HAP-1 (cell line): ENCODE results near the gene FXYD4.
"Not testable (repeated sequence)": the region's sequence is repeated elsewhere in the genome, so short reads cannot be mapped to it uniquely, and the experiment has no call there.

Source experiments
- DNase-seq, 2 experiments: peaks; one replicate each; pipeline ENCODE4 v3.0.0-alpha.2; 2016 to 2020; ENCODE audit warnings: low spot score in 2 of 2
- H3K27me3 ChIP-seq: fragments of 250-450 bp; sonication (Bioruptor Pico); 2 replicates; pipeline ENCODE4 v1.5.1; 2020; ENCODE audit warnings: low read depth, mild to moderate bottlenecking, moderate library complexity
- H3K36me3 ChIP-seq: fragments of 250-450 bp; sonication (Bioruptor Pico); replicated peaks from 2 replicates; pipeline ENCODE4 v1.5.1; 2020; ENCODE audit warnings: mild to moderate bottlenecking
- H3K4me1 ChIP-seq: fragments of 250-450 bp; sonication (Bioruptor Pico); 2 replicates; pipeline ENCODE4 v1.5.1; 2020; ENCODE audit warnings: mild to moderate bottlenecking
- H3K4me3 ChIP-seq: fragments of 250-450 bp; sonication (Bioruptor Pico); 2 replicates; pipeline ENCODE4 v1.5.1; 2020; ENCODE audit warnings: mild to moderate bottlenecking, moderate library complexity
- H3K9me3 ChIP-seq: fragments of 250-450 bp; sonication (Bioruptor Pico); 2 replicates; pipeline ENCODE4 v1.5.1; 2020; ENCODE audit warnings: mild to moderate bottlenecking, moderate library complexity
- in situ Hi-C: fragments of 300-500 bp; cut with MboI; formaldehyde crosslinking; loops from 3 replicates; pipeline ENCODE4 v1.14.3; 2020; ENCODE audit warnings: low sequenced_read_pairs, inconsistent platforms, mixed read lengths

Gene FXYD4

GRCh38 chr10:43389867-43390266 lies 18.4 kb downstream of the FXYD4 start:
- Histone ChIP-seq H3K36me3 (peaks cover 100% of the 10 kb centered on the region), H3K4me1 (peaks cover 7% of the 10 kb centered on the region), H3K9me3 (no peaks in the 10 kb centered on the region), H3K4me3 (no peak overlapping the region), H3K27me3 (no peaks in the 10 kb centered on the region)
- no peak for DNase-seq
- in situ Hi-C loops = no loop called here

GRCh38 chr10:43390333-43390732 lies 18.9 kb downstream of the FXYD4 start:
- in situ Hi-C loops = no loop called here
- Histone ChIP-seq H3K27me3 (no peaks in the 10 kb centered on the region), H3K4me1 (peaks cover 11% of the 10 kb centered on the region), H3K9me3 (no peaks in the 10 kb centered on the region), H3K4me3 (no peak overlapping the region), H3K36me3 (peaks cover 100% of the 10 kb centered on the region)
- DNase-seq = no peak

GRCh38 chr10:43390759-43391158 lies 19.3 kb downstream of the FXYD4 start:
- in situ Hi-C loops = no loop called here
- Histone ChIP-seq H3K4me1 (peaks cover 13% of the 10 kb centered on the region), H3K9me3 (no peaks in the 10 kb centered on the region), H3K4me3 (no peak overlapping the region), H3K36me3 (peaks cover 100% of the 10 kb centered on the region), H3K27me3 (no peaks in the 10 kb centered on the region)
- DNase-seq = peak in 1 of 2 experiments; percentile 50

GRCh38 chr10:43391496-43391895 lies 20.1 kb downstream of the FXYD4 start:
- Histone ChIP-seq H3K27me3 (no peaks in the 10 kb centered on the region), H3K9me3 (no peaks in the 10 kb centered on the region), H3K36me3 (peaks cover 100% of the 10 kb centered on the region), H3K4me1 (peaks cover 13% of the 10 kb centered on the region), H3K4me3 (no peak overlapping the region)
- in situ Hi-C loops = no loop called here
- DNase-seq = no peak

- in situ Hi-C loops = no loop called here
- H3K9me3 ChIP-seq = no peaks in the 10 kb centered on the region
- no peak for DNase-seq
- H3K27me3 ChIP-seq = no peaks in the 10 kb centered on the region
- H3K36me3 ChIP-seq = peaks cover 88% of the 10 kb centered on the region
- H3K4me1 ChIP-seq = peaks cover 17% of the 10 kb centered on the region
- H3K4me3 ChIP-seq = no peak overlapping the region
These were observed 21.3 kb downstream of the FXYD4 start for GRCh38 chr10:43392748-43393147.

- in situ Hi-C loops = not testable (repeated sequence)
- peaks cover 83% of the 10 kb centered on the region for H3K36me3 ChIP-seq
These were observed 21.8 kb downstream of the FXYD4 start for GRCh38 chr10:43393186-43393585.

GRCh38 chr10:43393606-43394360 lies 22.3 kb downstream of the FXYD4 start:
- Histone ChIP-seq H3K27me3 (no peaks in the 10 kb centered on the region), H3K4me3 (no peak overlapping the region), H3K36me3 (peaks cover 82% of the 10 kb centered on the region), H3K4me1 (peaks cover 23% of the 10 kb centered on the region), H3K9me3 (no peaks in the 10 kb centered on the region)
- in situ Hi-C loops = no loop called here
- DNase-seq = no peak

More at GRCh38 chr10:43393186-43393585, 21.8 kb downstream of the FXYD4 start:
- not testable (repeated sequence) for H3K9me3 ChIP-seq, DNase-seq, H3K27me3 ChIP-seq, H3K4me3 ChIP-seq
- H3K4me1 ChIP-seq = peaks cover 18% of the 10 kb centered on the region

GRCh38 chr10:43394868-43395267 lies 23.4 kb downstream of the FXYD4 start:
- peaks cover 34% of the 10 kb centered on the region for H3K4me1 ChIP-seq
- no peaks in the 10 kb centered on the region for H3K27me3 ChIP-seq
- peak overlapping the region; percentile 67 for H3K4me3 ChIP-seq
- in situ Hi-C loops = no loop called here
- H3K9me3 ChIP-seq = no peaks in the 10 kb centered on the region
- peaks cover 77% of the 10 kb centered on the region for H3K36me3 ChIP-seq
- DNase-seq = no peak

GRCh38 chr10:43395571-43396060 lies 24.2 kb downstream of the FXYD4 start:
- Histone ChIP-seq H3K9me3 (no peaks in the 10 kb centered on the region), H3K36me3 (peaks cover 74% of the 10 kb centered on the region), H3K4me1 (peaks cover 42% of the 10 kb centered on the region), H3K4me3 (peak overlapping the region; percentile 67), H3K27me3 (no peaks in the 10 kb centered on the region)
- peak in 1 of 2 experiments; percentile 66 for DNase-seq
- in situ Hi-C loops = no loop called here

- no peaks in the 10 kb centered on the region for H3K27me3 ChIP-seq
- DNase-seq = peak; percentile 78 to 92
- H3K4me3 ChIP-seq = peak overlapping the region; percentile 67
- in situ Hi-C loops = no loop called here
- peaks cover 48% of the 10 kb centered on the region for H3K4me1 ChIP-seq
- H3K36me3 ChIP-seq = peaks cover 70% of the 10 kb centered on the region
- no peaks in the 10 kb centered on the region for H3K9me3 ChIP-seq
These were observed 24.9 kb downstream of the FXYD4 start for GRCh38 chr10:43396061-43396927.

GRCh38 chr10:43396928-43397624 lies 25.6 kb downstream of the FXYD4 start:
- Histone ChIP-seq H3K36me3 (peaks cover 65% of the 10 kb centered on the region), H3K4me3 (peak overlapping the region; percentile 67), H3K4me1 (peaks cover 56% of the 10 kb centered on the region), H3K9me3 (no peaks in the 10 kb centered on the region), H3K27me3 (no peaks in the 10 kb centered on the region)
- peak; percentile 89 to 92 for DNase-seq
- in situ Hi-C loops = no loop called here

- peak overlapping the region; percentile 67 for H3K4me3 ChIP-seq
- H3K9me3 ChIP-seq = no peaks in the 10 kb centered on the region
- H3K4me1 ChIP-seq = peaks cover 75% of the 10 kb centered on the region
- no peaks in the 10 kb centered on the region for H3K27me3 ChIP-seq
- in situ Hi-C loops = no loop called here
- H3K36me3 ChIP-seq = peaks cover 56% of the 10 kb centered on the region
- DNase-seq = no peak
These were observed 27.5 kb downstream of the FXYD4 start for GRCh38 chr10:43398939-43399319.
